Medulla oblongata (tissue), 1 donor: ENCODE results near the gene UPF3B.
"Not testable (repeated sequence)": the region's sequence is repeated elsewhere in the genome, so short reads cannot be mapped to it uniquely, and the experiment has no call there.

Source experiments
- DNase-seq: peaks from one replicate; pipeline ENCODE4 v3.0.0-alpha.2; 2015; ENCODE audit errors: extremely low spot score

UPF3B gene

GRCh38 chrX:119826399-119826959 lies 26.3 kb downstream of the UPF3B start:
- no peak for DNase-seq

GRCh38 chrX:119824221-119824620 lies 28.5 kb downstream of the UPF3B start:
- not testable (repeated sequence) for DNase-seq

GRCh38 chrX:119821703-119822102 lies 31.1 kb downstream of the UPF3B start:
- not testable (repeated sequence) for DNase-seq

- DNase-seq: no peak
Measured at GRCh38 chrX:119817130-119817690, 35.6 kb downstream of the UPF3B start.

- DNase-seq: no peak
Measured at GRCh38 chrX:119816300-119816699, 36.5 kb downstream of the UPF3B start.

GRCh38 chrX:119809185-119809666 lies 43.5 kb downstream of the UPF3B start:
- no peak for DNase-seq

GRCh38 chrX:119808461-119808860 lies 44.3 kb downstream of the UPF3B start:
- DNase-seq: not testable (repeated sequence)

- no peak for DNase-seq
Measured at GRCh38 chrX:119802546-119802945, 50.2 kb downstream of the UPF3B start.

GRCh38 chrX:119801253-119802221 lies 51.2 kb downstream of the UPF3B start:
- no peak for DNase-seq

GRCh38 chrX:119791437-119792231 lies 61.1 kb downstream of the UPF3B start, which contains the start of gene RPL39:
RPL39 (minus strand) TSS chrX:119791630; CDS start chrX:119791576, 54 bp downstream.
- DNase-seq: peak; percentile 92

- DNase-seq: peak; percentile 51
Measured at GRCh38 chrX:119790977-119791436, 61.8 kb downstream of the UPF3B start.

GRCh38 chrX:119784747-119785446 lies 67.9 kb downstream of the UPF3B start:
- DNase-seq: no peak
